Urothelium cell line (cell line): Measurements from ENCODE around the gene FBXO11.
A peak's percentile ranks its signal among the peaks of the same experiment; 100 is the strongest.

Source experiments
- DNase-seq: peaks from one replicate; pipeline ENCODE4 v3.0.0; 2011; ENCODE audit warnings: low spot score, mixed read lengths
- FAIRE-seq: peaks from 2 replicates; lab custom pipeline; 2011; peaks lifted over from hg19 to GRCh38; lab: Jason Lieb, UNC

FBXO11 gene

DNA sequence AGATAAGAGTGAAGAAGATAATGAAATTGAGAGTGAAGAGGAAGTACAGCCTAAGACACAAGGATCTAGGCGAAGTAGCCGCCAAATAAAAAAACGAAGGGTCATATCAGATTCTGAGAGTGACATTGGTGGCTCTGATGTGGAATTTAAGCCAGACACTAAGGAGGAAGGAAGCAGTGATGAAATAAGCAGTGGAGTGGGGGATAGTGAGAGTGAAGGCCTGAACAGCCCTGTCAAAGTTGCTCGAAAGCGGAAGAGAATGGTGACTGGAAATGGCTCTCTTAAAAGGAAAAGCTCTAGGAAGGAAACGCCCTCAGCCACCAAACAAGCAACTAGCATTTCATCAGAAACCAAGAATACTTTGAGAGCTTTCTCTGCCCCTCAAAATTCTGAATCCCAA, 107.7 kb downstream of the FBXO11 start:
- DNase-seq = no peak
- FAIRE-seq = no peak

DNA sequence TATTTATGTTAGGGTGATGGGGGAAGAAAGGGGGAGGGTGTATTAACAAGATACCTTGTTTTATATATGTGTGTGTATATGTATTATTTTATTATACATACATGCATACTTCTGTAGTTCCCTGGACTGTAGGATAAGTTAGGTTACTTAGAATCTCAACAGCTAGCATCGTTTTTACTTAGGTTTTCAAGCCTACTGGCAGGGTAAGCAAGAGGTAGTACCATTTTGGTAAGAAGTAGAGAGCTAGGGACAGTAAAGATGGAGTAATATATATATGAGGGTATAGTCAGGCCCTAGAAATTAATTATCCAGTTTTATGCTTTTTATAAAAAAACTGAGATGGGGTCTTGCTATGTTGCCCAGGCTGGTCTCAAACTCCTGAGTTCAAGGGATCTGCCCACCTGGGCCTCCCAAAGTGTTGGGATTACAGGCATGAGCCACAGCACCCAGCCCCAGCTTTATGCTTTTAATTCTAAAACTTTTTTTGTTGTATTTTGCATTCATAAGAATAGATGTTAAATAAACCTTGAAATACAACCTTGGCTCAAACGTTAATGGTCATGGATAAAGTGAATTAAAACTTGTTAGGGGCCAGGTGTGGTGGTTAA, 110.1 kb downstream of the FBXO11 start:
- FAIRE-seq (no peak), DNase-seq (no peak)

DNA sequence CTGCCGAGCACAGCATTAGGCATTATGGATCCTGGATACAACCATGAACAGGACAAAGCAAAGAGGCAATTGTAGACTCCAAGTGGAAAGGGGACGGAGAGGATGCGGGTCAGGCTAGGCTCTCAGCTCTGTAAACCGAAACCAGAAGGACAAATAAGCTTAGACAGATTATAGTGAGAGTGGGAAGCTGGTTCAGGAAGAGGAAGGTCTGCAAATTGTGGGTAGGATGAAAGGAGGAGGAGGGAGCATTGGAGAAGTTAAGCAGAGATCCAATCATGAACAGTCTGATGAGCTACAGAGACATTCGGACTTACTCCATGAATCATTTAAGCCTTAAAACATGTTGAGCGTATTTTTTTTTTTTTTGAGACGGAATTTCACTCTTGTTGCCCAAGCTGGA, 120.3 kb downstream of the FBXO11 start:
- DNase-seq (no peak), FAIRE-seq (no peak)

DNA sequence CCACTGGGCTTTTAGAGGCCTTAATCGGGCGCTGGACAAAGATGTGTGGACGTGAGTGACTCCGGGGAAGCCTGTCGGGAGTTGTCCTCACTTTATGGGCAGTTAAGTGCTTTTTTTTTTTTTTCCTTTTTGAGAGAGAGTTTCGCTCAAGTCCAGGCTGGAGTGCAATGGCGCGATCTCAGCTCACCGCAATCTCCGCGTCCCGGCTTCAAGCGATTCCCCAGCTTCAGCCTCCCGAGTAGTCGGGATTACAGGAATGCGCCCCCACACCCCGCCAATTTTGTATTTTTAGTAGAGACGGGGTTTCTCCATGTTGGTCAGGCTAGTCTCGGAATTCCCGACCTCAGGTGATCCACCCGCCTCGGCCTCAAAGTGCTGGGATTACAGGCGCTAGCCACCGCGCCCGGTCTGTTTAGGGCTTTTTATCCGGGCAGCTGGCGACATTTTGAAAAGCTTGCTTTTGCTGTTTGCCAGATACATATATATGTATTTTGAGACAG, 121.9 kb downstream of the FBXO11 start:
- FAIRE-seq = no peak
- DNase-seq = no peak

DNA sequence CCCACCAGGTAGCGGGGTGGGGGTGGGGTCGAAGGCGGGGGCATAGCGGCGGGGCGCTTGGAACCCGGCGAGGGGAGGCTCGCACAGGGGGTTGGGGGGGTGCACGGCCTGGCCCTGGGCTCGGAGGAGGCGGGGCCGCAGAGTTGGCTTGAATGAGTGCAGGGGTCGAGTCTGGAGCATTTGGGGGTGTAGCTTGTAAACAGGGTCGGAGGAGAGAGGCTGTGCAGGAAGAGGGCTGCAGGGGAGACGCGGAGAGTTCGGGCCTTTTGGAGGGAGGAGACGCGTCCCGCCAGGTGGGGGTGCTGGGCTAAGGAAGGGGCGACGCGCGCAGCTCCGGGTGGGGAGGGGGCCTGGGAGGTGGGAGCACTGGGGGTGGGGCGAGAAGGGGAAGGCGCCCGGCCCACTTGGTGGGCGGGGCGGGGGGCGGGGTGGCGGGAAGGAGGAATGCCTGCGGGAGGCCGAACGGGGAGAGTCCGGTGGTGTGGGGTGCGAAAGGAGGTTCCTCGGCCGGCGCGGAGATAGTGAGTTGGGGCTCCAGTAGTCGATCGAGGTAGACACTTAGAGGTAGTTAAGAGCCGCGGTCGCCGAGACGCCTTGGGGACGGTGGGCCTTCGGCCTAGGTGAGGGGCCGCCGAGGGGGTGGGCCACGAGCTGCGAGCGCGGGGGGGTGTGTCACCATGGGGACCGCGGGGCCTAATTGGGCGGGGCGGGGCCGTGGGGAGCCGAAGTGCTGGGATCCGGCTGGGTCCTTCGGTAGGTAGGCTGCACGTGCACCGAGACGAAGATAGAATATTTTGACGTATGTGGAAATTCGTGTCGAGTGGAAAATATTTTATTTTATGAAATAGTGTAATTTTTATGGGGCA, 122.6 kb downstream of the FBXO11 start:
- FAIRE-seq = no peak
- peak; percentile 91 for DNase-seq

DNA sequence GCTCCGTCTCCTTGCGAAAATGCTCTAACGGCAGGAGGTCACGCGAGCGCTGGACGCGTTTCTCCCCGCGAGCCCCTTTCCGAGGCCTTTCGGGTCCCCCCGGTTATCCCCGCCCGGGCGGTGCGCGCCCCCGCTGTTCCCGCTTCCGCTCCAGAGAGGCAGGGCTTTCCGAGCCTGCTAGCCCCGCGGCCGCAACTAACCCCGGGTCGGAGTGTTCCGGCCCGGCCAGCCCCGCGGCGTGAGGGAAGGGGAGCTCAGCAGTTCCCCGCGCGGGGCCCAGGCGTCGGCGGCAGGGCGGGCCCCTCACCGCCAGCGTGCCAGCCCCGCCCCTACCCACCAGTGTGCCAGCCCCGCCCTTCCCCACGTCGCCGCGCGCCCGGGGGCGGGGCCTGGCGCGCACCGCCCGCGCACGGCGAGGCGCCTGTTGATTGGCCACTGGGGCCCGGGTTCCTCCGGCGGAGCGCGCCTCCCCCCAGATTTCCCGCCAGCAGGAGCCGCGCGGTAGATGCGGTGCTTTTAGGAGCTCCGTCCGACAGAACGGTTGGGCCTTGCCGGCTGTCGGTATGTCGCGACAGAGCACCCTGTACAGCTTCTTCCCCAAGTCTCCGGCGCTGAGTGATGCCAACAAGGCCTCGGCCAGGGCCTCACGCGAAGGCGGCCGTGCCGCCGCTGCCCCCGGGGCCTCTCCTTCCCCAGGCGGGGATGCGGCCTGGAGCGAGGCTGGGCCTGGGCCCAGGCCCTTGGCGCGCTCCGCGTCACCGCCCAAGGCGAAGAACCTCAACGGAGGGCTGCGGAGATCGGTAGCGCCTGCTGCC, 123.4 kb downstream of the FBXO11 start, which contains the start of gene MSH6:
MSH6 (plus strand) TSS at position 475 of the 815 bp plus-strand sequence; CDS start at position 564, 89 bp downstream.
- DNase-seq (peak; percentile 99), FAIRE-seq (peak; percentile 91)

DNA sequence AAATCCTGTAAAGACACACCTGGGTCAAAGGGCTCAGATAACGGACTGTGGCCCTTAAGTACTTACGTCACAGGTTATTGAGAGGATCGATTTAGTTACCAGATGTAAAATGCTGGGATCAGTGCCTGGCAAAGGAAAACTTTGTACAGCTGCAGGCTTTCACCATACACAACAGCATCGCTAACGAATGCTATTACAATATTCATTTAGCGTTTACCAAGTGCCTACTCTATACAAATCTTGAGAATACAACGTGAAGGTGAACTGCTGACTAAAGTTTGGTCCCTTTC, 124.0 kb downstream of the FBXO11 start:
- FAIRE-seq (no peak), DNase-seq (no peak)

DNA sequence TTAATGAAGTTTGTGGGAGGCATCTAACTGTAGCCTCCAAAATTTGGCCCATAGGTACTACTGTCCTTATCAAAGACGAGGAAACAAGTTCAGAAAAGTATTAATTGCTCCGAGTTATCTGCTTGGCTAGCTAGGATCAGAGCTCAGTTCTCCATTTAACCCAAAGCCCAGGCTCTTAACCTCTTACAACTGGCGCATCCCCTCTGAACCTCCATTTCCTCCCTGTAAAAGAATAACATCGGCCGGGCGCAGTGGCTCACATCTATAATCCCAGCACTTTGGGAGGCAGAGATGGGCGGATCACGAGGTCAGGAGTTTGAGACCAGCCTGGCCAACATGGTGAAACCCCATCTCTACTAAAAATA, 126.9 kb downstream of the FBXO11 start:
- no peak for FAIRE-seq
- DNase-seq = no peak

DNA sequence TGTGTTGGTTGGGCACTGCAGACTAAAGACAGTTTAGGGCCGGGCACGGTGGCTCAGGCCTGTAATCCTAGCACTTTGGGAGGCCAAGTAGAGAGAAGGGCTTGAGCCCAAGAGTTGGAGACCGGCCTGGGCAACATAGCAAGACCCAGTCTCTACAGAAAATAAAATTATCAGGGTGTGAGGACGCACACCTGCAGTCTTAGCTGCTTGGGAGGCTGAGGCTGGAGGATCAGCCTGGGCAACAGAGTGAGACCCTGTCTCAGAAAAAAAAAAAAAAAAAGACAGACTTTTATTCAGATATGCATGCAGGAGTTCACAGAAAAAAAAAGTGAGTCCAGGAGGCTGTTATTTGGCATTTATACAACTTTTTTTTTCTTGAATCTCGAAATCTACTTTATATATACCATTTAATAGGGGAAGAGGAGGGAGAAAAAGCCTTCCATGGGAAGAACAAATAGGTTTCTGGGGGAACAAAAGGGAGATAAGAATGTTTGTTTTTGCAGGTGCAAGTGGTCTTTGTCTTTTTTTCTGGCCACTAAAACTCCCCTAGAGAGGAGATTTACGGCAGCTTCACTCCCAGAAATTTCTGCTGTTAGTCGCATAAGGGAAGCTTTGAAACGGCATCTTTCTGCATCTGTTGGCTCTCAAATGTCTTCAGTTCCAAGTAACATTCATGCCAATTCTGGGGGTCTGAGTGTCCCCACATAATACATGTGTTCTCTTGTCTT, 127.4 kb downstream of the FBXO11 start:
- DNase-seq (no peak), FAIRE-seq (no peak)

DNA sequence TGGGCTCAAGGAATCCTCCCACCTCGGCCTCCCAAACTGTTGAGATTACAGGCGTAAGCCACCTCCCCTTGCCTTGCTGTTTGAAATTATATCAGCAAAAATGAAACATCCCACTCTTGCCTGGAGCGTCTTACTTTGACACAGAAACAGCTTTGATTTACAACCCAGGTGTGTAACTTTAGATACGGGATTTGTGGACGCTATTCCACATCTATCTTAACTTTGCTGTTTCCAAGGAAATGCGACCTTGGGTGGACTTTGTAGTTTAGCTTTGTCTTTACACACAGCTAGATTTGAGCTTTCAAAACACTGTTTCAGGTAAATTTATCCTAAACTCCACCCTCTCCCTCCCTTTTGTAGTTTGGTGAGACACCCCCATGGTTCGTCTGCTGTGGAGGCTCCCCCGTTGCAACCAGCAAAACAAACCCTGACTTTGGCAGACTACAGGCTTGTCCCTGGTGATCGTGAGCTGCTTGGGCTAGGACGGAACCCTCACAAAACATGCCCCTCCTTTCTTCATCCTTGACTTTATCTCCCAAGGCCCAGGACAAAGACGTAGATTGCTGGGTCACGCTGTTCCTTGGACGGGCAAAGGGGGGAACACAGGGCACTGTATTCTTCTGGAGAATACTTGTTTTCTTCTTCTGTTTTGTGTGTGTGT, 128.9 kb downstream of the FBXO11 start:
- FAIRE-seq = no peak
- DNase-seq = no peak

DNA sequence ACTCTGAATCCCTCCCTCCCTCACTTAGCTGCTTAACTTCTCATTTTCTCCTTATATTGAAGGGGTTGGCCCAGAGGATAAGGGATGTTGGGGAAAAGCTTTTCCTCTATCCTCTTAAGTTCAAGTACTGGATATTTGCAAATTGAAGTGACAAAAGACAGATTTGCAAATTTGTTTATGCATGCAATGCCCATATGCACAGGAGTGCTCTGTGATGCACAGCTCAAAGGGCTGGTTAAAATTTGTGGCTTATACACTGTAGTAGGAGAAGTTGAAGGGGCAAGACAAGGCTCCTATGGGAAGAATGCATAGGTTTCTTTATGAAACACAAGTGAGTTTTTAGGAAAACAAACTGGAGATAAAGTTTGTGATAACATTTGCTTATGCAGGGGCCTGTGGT, 131.7 kb downstream of the FBXO11 start:
- no peak for DNase-seq
- no peak for FAIRE-seq

DNA sequence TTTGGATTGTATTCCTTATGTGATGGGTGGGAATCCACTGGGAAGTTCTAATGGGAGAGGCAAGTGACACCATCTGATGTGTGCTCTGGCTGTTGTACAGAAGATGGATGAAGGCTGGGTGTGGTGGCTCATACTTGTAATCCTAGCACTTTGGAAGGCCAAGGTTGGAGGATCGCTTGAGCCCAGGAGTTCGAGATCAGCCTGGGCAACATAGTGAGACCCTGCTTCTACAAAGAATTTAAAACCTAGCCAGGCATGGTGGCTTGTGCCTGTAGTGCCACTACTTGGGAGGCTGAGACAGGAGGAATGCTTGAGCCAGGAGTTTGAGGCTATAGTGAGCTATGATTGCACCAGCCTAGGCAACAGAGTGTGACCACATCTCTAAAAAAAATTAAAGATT, 134.0 kb downstream of the FBXO11 start:
- DNase-seq = no peak
- no peak for FAIRE-seq

DNA sequence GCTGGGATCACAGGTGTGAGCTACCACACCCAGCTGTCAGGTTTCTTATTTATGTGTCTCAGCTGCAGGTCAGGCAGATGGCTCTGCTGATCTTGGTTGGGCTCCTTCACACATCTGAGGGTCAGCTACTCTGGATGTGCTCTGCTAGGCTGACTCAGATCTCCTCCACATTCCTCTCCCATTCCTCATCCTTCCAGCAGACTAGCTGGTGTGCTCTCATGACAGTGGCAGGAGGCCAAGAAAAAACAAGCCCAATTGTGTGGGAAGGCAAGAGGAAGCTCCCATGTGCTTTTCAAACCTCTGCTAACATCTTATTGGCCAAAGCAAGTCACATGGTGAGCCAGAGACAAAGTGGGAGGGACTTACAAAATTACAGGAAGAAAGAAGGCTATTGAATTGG, 135.1 kb downstream of the FBXO11 start:
- DNase-seq (peak; percentile 94), FAIRE-seq (peak; percentile 86)

DNA sequence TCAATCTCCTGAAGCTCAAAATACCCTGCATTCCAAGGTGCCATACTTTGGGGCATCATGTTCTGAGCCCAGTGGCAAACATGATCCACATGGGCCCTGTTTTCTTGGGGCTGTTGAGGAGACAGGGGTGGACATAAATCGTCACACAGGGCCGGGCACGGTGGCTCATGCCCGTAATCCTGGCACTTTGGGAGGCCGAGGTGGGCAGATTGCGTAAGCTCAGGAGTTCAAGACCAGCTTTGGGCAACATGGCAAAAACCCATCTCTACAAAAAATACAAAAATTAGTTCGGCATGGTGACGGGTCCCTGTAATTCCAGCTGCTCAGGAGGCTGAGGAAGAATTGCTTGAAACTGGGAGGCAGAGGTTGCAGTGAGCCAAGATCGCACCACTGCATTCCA, 137.0 kb downstream of the FBXO11 start:
- FAIRE-seq (no peak), DNase-seq (no peak)

DNA sequence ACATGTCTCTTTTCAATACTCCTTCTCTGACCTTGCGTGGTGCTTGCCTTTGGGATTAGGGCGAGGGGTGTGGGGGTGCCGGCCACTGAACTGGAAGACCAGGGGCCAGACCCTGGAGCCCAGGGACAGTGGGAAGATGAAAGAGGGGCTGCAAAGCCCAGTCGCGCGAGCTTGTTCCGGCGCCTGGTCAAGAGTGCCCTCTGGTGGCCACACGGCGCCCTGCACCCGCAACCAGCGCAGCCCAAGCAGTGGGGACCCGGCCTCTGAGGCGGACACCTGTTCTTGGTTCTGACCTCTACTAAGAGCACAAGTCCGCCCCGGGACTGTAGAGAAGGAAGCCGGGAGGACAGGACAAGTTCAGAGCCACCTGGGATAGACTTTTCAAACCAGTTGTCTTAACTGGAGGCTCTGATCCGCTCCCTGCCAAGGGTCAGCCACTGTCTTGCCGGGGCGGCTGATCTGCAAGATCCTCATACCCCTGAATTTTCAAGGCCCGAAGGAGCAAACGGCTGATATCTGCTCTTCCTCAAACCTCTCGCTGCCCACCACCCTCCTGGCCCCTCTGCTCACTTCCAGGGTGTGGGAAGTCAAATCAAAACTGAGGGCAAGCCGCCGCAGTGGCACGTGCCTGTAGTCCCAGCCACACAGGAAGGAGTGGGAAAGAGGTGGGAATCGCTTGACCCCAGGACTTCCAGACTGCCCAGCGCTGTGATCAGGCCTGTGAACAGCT, 138.3 kb downstream of the FBXO11 start:
- DNase-seq = peak; percentile 77
- no peak for FAIRE-seq

DNA sequence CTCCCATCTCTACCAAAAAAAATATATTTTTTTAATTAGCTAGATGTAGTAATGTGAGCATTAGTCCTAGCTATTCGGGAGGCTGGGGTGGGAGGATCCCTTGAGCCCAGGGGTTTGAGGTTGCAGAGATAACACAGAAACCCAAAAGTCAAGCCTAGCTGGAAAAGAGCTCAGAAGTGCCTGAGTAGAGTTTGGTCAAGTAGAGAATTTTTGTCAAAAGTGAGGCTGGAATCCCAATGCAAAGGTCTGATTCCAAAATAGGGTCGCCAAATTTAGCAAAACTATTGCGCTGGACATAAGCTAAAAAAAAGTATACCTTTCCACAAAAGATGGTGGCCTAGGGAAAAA, 138.8 kb downstream of the FBXO11 start:
- DNase-seq (no peak), FAIRE-seq (no peak)

DNA sequence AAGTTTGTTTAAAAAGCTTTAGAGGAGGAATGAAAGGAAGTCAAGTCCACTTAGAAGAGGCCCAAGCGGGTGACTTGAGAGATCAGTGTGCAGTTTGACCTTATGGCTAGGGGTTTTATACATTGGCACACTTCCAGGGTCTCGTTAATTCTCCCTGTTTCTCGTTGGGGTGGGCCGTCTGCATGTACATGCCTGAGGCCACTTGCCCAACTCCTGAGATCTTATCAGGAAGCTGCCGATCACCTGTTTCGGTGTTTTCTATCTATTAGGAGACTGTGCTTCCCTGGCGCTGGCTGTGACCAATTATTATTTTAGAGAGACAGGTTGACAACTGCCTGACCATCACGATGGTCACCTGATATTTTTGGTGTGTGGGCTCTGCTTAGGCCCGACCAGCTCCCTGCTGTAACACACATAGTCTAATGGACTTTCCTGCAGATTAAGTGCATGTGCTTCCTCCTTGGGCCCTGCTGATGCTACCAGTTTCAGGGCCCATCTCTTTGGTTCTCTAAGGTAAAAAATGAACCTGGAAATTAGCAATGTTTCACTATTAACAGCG, 154.4 kb downstream of the FBXO11 start:
- FAIRE-seq (no peak), DNase-seq (no peak)

DNA sequence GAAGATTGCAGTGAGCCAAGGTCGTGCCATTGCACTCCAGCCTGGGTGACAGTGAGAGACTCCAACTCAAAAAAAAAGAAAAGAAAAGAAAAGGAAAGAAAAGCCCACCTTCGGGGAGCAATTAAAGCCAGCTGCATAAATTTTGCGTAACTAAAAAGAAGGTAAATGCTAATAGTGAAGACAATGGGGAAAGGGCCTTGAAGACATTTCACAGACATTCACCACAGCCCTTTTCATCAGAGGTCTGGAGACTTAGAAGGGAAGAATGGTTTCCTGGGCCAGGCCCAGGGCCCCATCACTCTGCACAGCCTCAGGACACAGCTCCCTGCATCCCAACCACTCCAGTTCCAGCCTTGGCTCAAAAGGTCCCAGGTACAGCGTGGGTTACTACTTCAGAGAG, 158.4 kb downstream of the FBXO11 start:
- DNase-seq (no peak), FAIRE-seq (no peak)

DNA sequence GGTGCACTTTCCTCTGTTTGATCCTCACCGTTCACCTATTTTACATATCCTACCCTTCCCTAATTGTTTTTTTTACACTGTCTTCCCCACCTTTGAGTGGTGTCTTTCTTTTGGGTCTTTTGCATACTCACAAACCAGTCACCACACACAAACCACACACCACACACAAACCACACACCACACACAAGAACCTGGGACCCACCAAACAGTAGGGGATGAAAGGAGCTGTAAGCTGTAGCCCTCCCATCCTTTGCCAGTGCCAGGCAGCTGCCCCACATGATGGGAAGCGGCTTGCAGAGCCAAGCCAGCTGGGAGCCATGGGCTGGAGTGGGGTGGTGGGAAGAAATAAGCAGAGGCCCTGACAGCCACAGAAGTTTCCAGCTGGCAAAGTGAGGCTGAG, 162.2 kb downstream of the FBXO11 start:
- DNase-seq (no peak), FAIRE-seq (no peak)

DNA sequence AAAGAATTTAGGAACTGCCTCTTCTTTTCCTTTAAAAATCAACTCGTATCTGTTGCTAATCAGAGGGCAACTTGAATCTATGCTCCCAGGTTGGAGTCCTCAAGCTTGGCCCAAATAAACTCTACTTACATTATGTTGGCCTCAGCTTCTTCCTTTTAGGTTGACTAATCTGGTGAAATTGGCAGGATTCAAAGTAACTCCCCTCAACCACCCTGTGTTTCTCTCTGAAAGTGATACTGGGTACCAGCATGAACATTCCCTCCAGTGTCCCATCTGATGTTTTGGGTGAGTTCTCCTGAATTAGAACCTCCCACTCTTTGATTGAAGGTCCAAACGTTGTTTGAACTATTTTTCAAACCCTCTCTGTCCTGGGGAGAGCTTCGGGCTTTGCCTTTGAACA, 164.7 kb downstream of the FBXO11 start:
- FAIRE-seq (no peak), DNase-seq (no peak)
